Choroid plexus epithelial cell (primary cell): ENCODE measurements around the gene RAPGEF3.

Experiments used
- DNase-seq: peaks from one replicate; pipeline ENCODE4 v3.0.0-alpha.2; 2010; ENCODE audit warnings: low read depth
- H3K4me3 ChIP-seq: 2 replicates; pipeline ENCODE4 v1.5.1; 2011; ENCODE audit warnings: low read depth, mild to moderate bottlenecking, control low read depth, low read length, moderate library complexity
- CTCF ChIP-seq: conservative IDR thresholded peaks from 2 replicates; pipeline ENCODE4 v1.5.1; 2011; ENCODE audit warnings: low read depth, mild to moderate bottlenecking, control low read depth, inconsistent platforms, low read length, moderate library complexity

Gene RAPGEF3

DNA sequence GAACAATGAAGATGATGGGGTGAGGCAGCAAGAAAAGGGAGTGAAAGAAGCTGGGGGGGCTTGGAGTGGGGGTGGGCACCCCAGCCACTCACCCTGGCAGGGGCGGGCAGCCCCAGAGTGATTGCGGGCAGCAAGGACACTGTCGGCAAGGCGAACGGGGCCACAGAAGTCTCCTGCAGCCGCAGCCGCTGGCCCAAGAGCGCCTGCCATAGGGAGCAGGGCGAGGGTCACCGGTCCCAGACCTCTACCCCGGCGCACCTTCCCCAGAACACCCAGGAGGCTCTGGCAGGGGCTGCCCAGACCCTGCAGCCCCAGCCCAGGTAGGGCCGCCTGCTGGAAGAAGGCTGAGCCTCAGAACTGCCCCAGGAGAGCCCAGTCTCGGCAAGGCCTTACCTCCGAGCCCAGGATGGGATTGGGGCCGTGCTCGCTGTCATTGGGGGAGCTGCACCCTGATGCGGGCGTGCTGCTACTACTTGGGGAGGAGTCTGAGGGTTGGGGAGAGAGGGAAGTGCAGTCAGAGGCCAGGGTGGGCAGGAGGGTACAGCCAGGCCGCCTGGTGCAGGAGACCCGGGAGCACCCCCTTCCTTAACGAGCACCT, 37.2 kb upstream of the RAPGEF3 start:
- DNase-seq, result no peak
- no peak for TF ChIP-seq CTCF
- no peak overlapping the region for H3K4me3 ChIP-seq

DNA sequence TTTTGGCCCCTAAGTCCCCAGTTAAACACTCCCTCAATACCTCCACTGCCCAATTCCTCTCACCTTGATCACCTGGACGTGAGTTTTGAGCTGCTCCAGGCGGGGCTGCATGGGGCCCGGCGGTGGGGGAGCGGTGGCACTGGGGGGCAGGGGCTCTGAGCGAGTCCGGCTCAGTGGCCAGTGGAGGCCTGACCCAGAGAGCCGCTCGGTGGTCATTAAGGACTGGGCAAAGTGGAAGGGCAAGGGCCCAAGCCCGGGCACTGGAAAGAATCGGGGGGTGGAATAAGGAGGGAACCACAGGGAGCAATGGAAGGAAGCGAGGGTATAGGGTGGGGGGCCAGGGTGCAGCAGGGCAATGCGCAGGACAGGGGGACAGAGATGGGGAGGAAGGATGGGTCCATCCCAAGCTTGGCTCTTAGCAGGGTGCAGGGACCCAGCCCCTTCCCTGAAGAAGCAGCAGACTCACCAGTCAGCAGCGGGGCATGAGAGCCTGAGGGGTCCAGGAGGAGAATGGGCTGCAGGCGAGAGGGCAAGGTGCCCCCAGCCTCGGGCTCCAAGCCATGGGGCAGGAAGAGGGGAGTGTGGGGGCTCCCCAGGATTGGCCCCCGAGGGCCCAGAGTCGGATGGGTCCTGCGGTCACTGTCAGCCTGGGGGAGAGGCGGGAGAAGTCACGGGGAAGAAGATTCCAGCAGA, 36.6 kb upstream of the RAPGEF3 start:
- no peak for TF ChIP-seq CTCF
- DNase-seq, result no peak

DNA sequence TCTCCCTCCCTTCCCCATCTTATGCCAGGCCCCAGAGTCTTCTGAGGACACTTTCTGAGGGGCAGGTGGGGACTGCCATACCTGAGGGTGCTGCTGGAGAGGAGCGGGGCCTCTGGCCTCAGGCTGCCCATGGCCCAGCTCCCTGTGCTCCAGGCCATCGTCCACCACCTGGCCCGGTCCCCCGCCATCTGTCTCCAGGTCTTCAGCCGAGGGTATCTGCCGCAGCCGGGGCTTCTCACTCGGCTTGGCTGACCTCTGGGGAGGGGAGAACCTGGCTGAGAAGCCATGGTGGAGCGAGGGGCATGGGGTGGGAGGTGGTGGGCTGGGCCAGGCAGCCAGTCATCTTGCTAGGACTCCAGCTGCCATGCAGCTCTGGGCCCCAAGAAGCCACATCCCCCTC, 36.0 kb upstream of the RAPGEF3 start:
- no peak overlapping the region for H3K4me3 ChIP-seq
- no peak for TF ChIP-seq CTCF
- no peak for DNase-seq

More for the DNA sequence above, 36.6 kb upstream of the RAPGEF3 start:
- H3K4me3 ChIP-seq, result no peak overlapping the region

- H3K4me3 ChIP-seq, result no peak overlapping the region
- TF ChIP-seq CTCF, result no peak
These were observed 34.5 kb upstream of the RAPGEF3 start for GRCh38 chr12:47793015-47793681.

GRCh38 chr12:47791874-47792273, 33.2 kb upstream of the RAPGEF3 start:
- no peak overlapping the region for H3K4me3 ChIP-seq
- no peak for DNase-seq
- TF ChIP-seq CTCF, result no peak

More at GRCh38 chr12:47793015-47793681, 34.5 kb upstream of the RAPGEF3 start:
- no peak for DNase-seq

DNA sequence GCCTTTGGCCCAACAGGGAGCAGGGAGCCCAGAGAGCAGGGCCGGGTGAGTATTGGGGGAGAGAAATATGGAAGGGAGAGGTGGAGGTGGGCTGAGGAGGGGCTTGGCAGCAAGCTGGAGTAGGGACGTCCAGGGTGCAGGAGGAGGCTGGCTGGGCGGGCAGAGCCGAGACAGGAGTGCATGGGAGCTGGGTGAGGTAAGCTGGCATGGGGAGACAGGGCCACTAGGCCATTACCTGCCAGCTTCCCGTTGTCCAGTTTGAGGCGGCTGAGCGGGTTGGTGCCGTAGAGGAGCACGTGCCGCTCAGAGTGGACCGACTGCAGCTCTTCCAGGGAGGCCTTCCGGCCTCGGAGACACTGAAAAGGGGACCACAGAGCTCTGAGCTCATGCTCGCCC, 32.7 kb upstream of the RAPGEF3 start:
- H3K4me3 ChIP-seq, result no peak overlapping the region
- no peak for TF ChIP-seq CTCF
- DNase-seq, result no peak
